Esophagus squamous epithelium (tissue), 5 donors: ENCODE results near the gene PVALEF. TPM values are rescaled to one million over a fixed set of nuclear protein-coding genes. Genes with fewer than 3 reads are reported as not detected.

Source experiments
- DNase-seq: peaks from one replicate; lab custom pipeline; 2025; lab: John Stamatoyannopoulos, UW
- H3K27ac ChIP-seq, 4 donors: fragments of 200-600 bp; sonication (generic); one replicate each; pipeline ENCODE4 v1.5.1; 2016 to 2019; ENCODE audit warnings: mild to moderate bottlenecking in 1 of 4
- H3K27me3 ChIP-seq, 4 donors: fragments of 200-600 bp; sonication (generic); 1 replicate in 3 of 4; 2 replicates in 1 of 4; pipeline versions ENCODE4 v1.5.1 to v1.6.0; 2017 to 2021; ENCODE audit warnings: antibody characterized with exemption in 1 of 4
- H3K36me3 ChIP-seq, 3 donors: fragments of 200-600 bp; sonication (generic); one replicate each; pipeline ENCODE4 v1.5.1; 2016 to 2019
- H3K4me1 ChIP-seq, 3 donors: fragments of 200-600 bp; sonication (generic); one replicate each; pipeline ENCODE4 v1.5.1; 2017 to 2019
- H3K4me3 ChIP-seq, 4 donors: fragments of 200-600 bp; sonication (generic); 1 replicate in 3 of 4; 2 replicates in 1 of 4; pipeline ENCODE4 v1.5.1; 2016 to 2019; ENCODE audit warnings: mild to moderate bottlenecking in 2 of 4, moderate library complexity in 1 of 4
- H3K9me3 ChIP-seq, 3 donors: fragments of 200-600 bp; sonication (generic); one replicate each; pipeline ENCODE4 v1.5.1; 2016 to 2019
- CTCF ChIP-seq, 6 experiments: fragments of 450-650 bp in 4 of 6; fragments of 200-600 bp in 2 of 6; sonication (generic) in 2 of 6; IDR thresholded peaks; one replicate each; pipeline ENCODE4 v1.5.1; 2016 to 2019; ENCODE audit warnings: antibody characterized with exemption in 6 of 6, mild to moderate bottlenecking in 4 of 6, moderate library complexity in 4 of 6
- POLR2A ChIP-seq, 4 donors: fragments of 450-650 bp; IDR thresholded peaks; one replicate each; pipeline ENCODE4 v1.6.1; 2017; ENCODE audit warnings: antibody characterized with exemption in 4 of 4, mild to moderate bottlenecking in 4 of 4, moderate library complexity in 3 of 4
- WGBS, 2 donors: methylation state at CpG; one replicate each; pipeline ENCODE4 v1.1.5; 2018; 5-methylcytosine and 5-hydroxymethylcytosine counted together
- intact Hi-C: fragments of 100-400 bp; cut with DNase I; formaldehyde crosslinking; loops from one replicate; pipeline ENCODE4 v1.15.0; 2022
- total RNA-seq, 4 donors: library from RNA; depleted of rRNA; stranded (reverse); fragments of >200 nt; gene quantifications; one replicate each; pipeline ENCODE4 v1.1.0, GENCODE V29; 2016
- donor health status: DM: yes; HTN: yes; CAD: no.

PVALEF gene
- total RNA-seq, 4 donors from 2014 or later, result not detected

DNA sequence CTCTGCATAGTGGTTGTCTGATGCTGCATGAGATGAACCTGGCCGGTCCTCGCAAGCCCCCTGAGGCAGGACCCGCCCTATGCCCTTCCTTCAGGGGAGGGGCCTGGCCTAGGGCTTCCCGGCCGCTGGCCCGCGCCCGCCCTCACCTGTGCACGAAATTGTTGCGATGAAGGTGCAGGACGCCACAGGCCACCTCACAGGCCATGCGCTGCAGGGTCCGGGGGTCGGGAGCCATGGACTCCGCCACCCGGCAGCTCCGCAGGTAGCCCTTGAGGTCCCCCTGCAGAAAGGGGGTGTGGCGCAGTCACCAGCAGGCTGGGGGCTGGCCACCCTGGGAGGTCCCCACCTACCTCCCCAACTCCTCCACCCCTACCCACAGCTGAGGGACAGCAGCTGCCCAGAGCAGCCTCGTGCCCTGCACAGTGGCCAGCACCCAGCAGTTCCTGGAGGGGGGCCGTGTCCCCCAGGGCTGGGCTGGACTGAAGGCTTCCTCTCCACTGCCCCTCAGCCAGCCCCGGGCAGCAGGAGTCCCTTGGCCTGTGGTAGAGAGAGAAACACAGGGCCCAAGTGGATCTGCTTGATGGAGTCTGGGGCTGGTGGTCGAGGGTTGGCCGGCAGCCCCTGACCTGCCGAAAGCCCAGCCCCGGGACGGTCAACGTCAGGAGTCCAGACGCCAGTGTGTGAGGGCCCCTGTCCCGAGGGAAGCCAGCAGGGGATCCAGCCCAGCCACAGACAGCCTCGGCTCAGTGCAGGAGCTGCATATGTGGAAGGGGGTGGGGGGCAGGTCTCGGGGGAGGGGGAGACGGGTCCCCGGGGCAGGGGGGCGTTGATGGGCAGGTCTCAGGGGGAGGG is 38.8 kb upstream of the PVALEF start:
- no peak for DNase-seq
- Histone ChIP-seq H3K36me3 (no peaks in the 10 kb centered on the region), H3K27ac (no peak overlapping the region), H3K4me1 (peaks cover 0 to 34% (median 4%) of the 10 kb centered on the region in 3 donors), H3K27me3 (peaks cover 0 to 67% (median 6%) of the 10 kb centered on the region in 4 donors), H3K9me3 (no peaks in the 10 kb centered on the region), H3K4me3 (no peak overlapping the region)
- 60 to 67% methylated on average over 1 to 2 of the region's 34 CpGs for WGBS, 2 donors
- TF ChIP-seq POLR2A (IDR thresholded peaks at IDR 0.05) (no peak), CTCF (IDR thresholded peaks at IDR 0.05) (no peak)
- intact Hi-C loops, result no loop called here

- WGBS, 2 donors, result no CpG with 5 or more reads among the region's 5 CpGs
- Histone ChIP-seq H3K27ac (no peak overlapping the region), H3K36me3 (no peaks in the 10 kb centered on the region), H3K4me3 (no peak overlapping the region), H3K4me1 (peaks cover 0 to 28% (median 0%) of the 10 kb centered on the region in 3 donors), H3K27me3 (peaks cover 0 to 61% (median 3%) of the 10 kb centered on the region in 4 donors), H3K9me3 (no peaks in the 10 kb centered on the region)
- intact Hi-C loops, result no loop called here
- TF ChIP-seq POLR2A (IDR thresholded peaks at IDR 0.05), result no peak
- TF ChIP-seq CTCF (IDR thresholded peaks at IDR 0.05), result no peak
- no peak for DNase-seq
Observed at GRCh38 chr17:81127133-81127455, 38.2 kb upstream of the PVALEF start.

- H3K4me3 ChIP-seq, result peak overlapping the region in 1 of 4 donors; percentile 11
Observed at GRCh38 chr17:81127526-81128177, 37.7 kb upstream of the PVALEF start.

DNA sequence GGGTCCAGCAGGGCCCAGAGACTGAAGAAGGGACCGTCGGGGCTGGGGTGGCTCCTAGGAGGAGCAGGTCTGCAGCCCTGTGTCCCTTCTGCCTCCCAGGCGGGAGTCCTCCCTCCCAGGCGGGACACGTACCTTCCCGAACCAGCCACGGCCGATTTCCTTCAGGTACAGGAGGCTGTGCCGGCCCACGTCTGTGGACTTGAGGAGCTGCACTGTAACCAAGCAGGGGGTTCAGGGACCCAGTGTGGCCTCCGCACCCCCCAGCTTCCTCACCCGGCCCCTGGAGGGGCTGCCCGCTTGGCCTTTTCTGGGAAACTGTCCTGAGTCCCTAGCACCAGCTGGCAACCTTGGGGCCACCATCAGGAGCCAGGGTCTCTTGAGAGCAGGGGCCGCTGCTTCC is 37.0 kb upstream of the PVALEF start:
- no peak for DNase-seq
- 80% methylated on average over 3 of the region's 14 CpGs; no CpG with 5 or more reads in 1 of the 2 donors for WGBS, 2 donors
- peaks cover 0 to 18% (median 0%) of the 10 kb centered on the region in 3 donors for H3K4me1 ChIP-seq
- TF ChIP-seq CTCF (IDR thresholded peaks at IDR 0.05) (no peak), POLR2A (IDR thresholded peaks at IDR 0.05) (no peak)
- H3K9me3 ChIP-seq, result no peaks in the 10 kb centered on the region
- H3K27me3 ChIP-seq, result peaks cover 0 to 49% (median 0%) of the 10 kb centered on the region in 4 donors
- no peak overlapping the region for H3K27ac ChIP-seq
- intact Hi-C loops, result no loop called here
- H3K4me3 ChIP-seq, result peak overlapping the region in 2 of 4 donors; percentile 10 to 11
- no peaks in the 10 kb centered on the region for H3K36me3 ChIP-seq

More at GRCh38 chr17:81127526-81128177, 37.7 kb upstream of the PVALEF start:
- Histone ChIP-seq H3K9me3 (no peaks in the 10 kb centered on the region), H3K4me1 (peaks cover 0 to 23% (median 0%) of the 10 kb centered on the region in 3 donors), H3K27me3 (peaks cover 0 to 56% (median under 1%) of the 10 kb centered on the region in 4 donors), H3K27ac (no peak overlapping the region), H3K36me3 (no peaks in the 10 kb centered on the region)
- DNase-seq, result no peak
- 51 to 70% methylated on average over 2 to 5 of the region's 25 CpGs for WGBS, 2 donors
- intact Hi-C loops, result no loop called here
- TF ChIP-seq CTCF (IDR thresholded peaks at IDR 0.05) (no peak), POLR2A (IDR thresholded peaks at IDR 0.05) (no peak)

GRCh38 chr17:81128774-81129173 is 36.5 kb upstream of the PVALEF start:
- Histone ChIP-seq H3K27me3 (peaks cover 0 to 45% (median 0%) of the 10 kb centered on the region in 4 donors), H3K4me1 (peaks cover 0 to 18% (median 0%) of the 10 kb centered on the region in 3 donors), H3K9me3 (no peaks in the 10 kb centered on the region), H3K27ac (no peak overlapping the region), H3K4me3 (no peak overlapping the region), H3K36me3 (no peaks in the 10 kb centered on the region)
- no peak for DNase-seq
- intact Hi-C loops, result no loop called here
- 73 to 80% methylated on average over 7 to 9 of the region's 23 CpGs for WGBS, 2 donors
- TF ChIP-seq POLR2A (IDR thresholded peaks at IDR 0.05) (no peak), CTCF (IDR thresholded peaks at IDR 0.05) (no peak)
